ENCODE results near the gene RELB.

DNA sequence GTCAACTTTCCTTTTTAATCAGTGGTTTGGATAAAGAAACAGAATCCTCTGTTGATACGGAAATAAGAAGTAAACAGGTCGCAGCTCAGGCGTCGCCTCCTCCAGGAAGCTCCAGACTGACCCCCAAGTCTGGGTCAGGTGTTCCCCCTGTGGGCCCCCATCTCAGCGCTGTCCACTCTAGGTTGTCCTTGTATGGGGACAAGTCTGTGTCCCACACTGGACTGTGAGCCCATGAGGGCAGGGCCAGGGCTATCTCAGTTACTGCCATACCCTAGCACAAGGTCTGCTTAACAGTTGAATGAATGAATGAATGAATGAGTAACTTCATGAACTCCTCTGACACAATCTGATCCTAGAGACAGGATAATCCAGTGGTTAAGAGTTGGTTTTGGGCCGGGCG, 45.1 kb downstream of the RELB start:
- TF ChIP-seq CTCF (IDR thresholded peaks at IDR 0.05; ENCODE audit: insufficient read depth, low read length, poor library complexity, severe bottlenecking) (no peak), EZH2phosphoT487 (conservative IDR thresholded peaks at IDR 0.05; ENCODE audit: low read length) (no peak)
